Measurements from ENCODE around the gene TLCD1.

TLCD1 gene

GRCh38 chr17:28726226-28726626 is at the start of gene TLCD1:
TLCD1 (minus strand) TSS chr17:28726233; CDS start chr17:28726097, 136 bp downstream.
- no peaks in the 10 kb centered on the region for H3K9me3 Mint-ChIP-seq
- H3K4me3 Mint-ChIP-seq: peak within 1 kb of the TSS; percentile 95
- H3K27me3 Mint-ChIP-seq: no peaks in the 10 kb centered on the region
- peaks cover 25% of the 10 kb centered on the region for H3K36me3 Mint-ChIP-seq
- peak within 1 kb of the TSS; percentile 99 for H3K27ac Mint-ChIP-seq
- peaks cover 48% of the 10 kb centered on the region for H3K4me1 Mint-ChIP-seq

GRCh38 chr17:28774206-28774605 is 48.2 kb upstream of the TLCD1 start:
- Mint-ChIP-seq H3K4me3 (no peak overlapping the region), H3K27ac (no peak overlapping the region), H3K27me3 (no peaks in the 10 kb centered on the region), H3K9me3 (no peaks in the 10 kb centered on the region), H3K4me1 (peaks cover 36% of the 10 kb centered on the region), H3K36me3 (peaks cover 3% of the 10 kb centered on the region)

- H3K4me3 Mint-ChIP-seq: no peak overlapping the region
- no peak overlapping the region for H3K27ac Mint-ChIP-seq
- no peaks in the 10 kb centered on the region for H3K27me3 Mint-ChIP-seq
- H3K9me3 Mint-ChIP-seq: no peaks in the 10 kb centered on the region
- no peaks in the 10 kb centered on the region for H3K36me3 Mint-ChIP-seq
- peaks cover 31% of the 10 kb centered on the region for H3K4me1 Mint-ChIP-seq
These were observed 47.7 kb upstream of the TLCD1 start for GRCh38 chr17:28773736-28774135.

GRCh38 chr17:28765038-28765437 is 39.0 kb upstream of the TLCD1 start:
- H3K4me3 Mint-ChIP-seq: no peak overlapping the region
- H3K36me3 Mint-ChIP-seq: peaks cover 2% of the 10 kb centered on the region
- peak overlapping the region; percentile 37 for H3K27ac Mint-ChIP-seq
- H3K27me3 Mint-ChIP-seq: no peaks in the 10 kb centered on the region
- H3K4me1 Mint-ChIP-seq: peaks cover 14% of the 10 kb centered on the region
- H3K9me3 Mint-ChIP-seq: no peaks in the 10 kb centered on the region

GRCh38 chr17:28763804-28764266 is 37.8 kb upstream of the TLCD1 start:
- no peaks in the 10 kb centered on the region for H3K27me3 Mint-ChIP-seq
- H3K4me3 Mint-ChIP-seq: no peak overlapping the region
- peaks cover 7% of the 10 kb centered on the region for H3K4me1 Mint-ChIP-seq
- H3K27ac Mint-ChIP-seq: peak overlapping the region; percentile 86
- H3K9me3 Mint-ChIP-seq: no peaks in the 10 kb centered on the region
- peaks cover 7% of the 10 kb centered on the region for H3K36me3 Mint-ChIP-seq

GRCh38 chr17:28763137-28763799 is 37.2 kb upstream of the TLCD1 start:
- H3K36me3 Mint-ChIP-seq: peaks cover 7% of the 10 kb centered on the region
- H3K4me1 Mint-ChIP-seq: peaks cover 7% of the 10 kb centered on the region
- H3K27me3 Mint-ChIP-seq: no peaks in the 10 kb centered on the region
- peak overlapping the region; percentile 55 for H3K27ac Mint-ChIP-seq
- H3K9me3 Mint-ChIP-seq: no peaks in the 10 kb centered on the region
- no peak overlapping the region for H3K4me3 Mint-ChIP-seq

- Mint-ChIP-seq H3K9me3 (no peaks in the 10 kb centered on the region), H3K36me3 (peaks cover 15% of the 10 kb centered on the region), H3K4me3 (no peak overlapping the region), H3K27me3 (no peaks in the 10 kb centered on the region), H3K4me1 (peaks cover 7% of the 10 kb centered on the region), H3K27ac (no peak overlapping the region)
These were observed 34.8 kb upstream of the TLCD1 start for GRCh38 chr17:28760601-28761562.

GRCh38 chr17:28759256-28759865 is 33.3 kb upstream of the TLCD1 start:
- H3K36me3 Mint-ChIP-seq: peaks cover 15% of the 10 kb centered on the region
- peaks cover 7% of the 10 kb centered on the region for H3K4me1 Mint-ChIP-seq
- H3K4me3 Mint-ChIP-seq: no peak overlapping the region
- no peaks in the 10 kb centered on the region for H3K27me3 Mint-ChIP-seq
- H3K9me3 Mint-ChIP-seq: no peaks in the 10 kb centered on the region
- H3K27ac Mint-ChIP-seq: no peak overlapping the region

GRCh38 chr17:28758411-28759121 is 32.5 kb upstream of the TLCD1 start:
- Mint-ChIP-seq H3K4me3 (no peak overlapping the region), H3K9me3 (no peaks in the 10 kb centered on the region), H3K36me3 (peaks cover 13% of the 10 kb centered on the region), H3K4me1 (peaks cover 4% of the 10 kb centered on the region), H3K27ac (peak overlapping the region; percentile 65), H3K27me3 (no peaks in the 10 kb centered on the region)

GRCh38 chr17:28756049-28756804 is 30.2 kb upstream of the TLCD1 start:
- H3K9me3 Mint-ChIP-seq: no peaks in the 10 kb centered on the region
- no peak overlapping the region for H3K4me3 Mint-ChIP-seq
- H3K27me3 Mint-ChIP-seq: no peaks in the 10 kb centered on the region
- H3K4me1 Mint-ChIP-seq: no peaks in the 10 kb centered on the region
- H3K36me3 Mint-ChIP-seq: peaks cover 13% of the 10 kb centered on the region
- peak overlapping the region; percentile 68 for H3K27ac Mint-ChIP-seq

GRCh38 chr17:28755486-28755885 is 29.5 kb upstream of the TLCD1 start:
- Mint-ChIP-seq H3K4me1 (no peaks in the 10 kb centered on the region), H3K36me3 (peaks cover 13% of the 10 kb centered on the region), H3K9me3 (no peaks in the 10 kb centered on the region), H3K4me3 (no peak overlapping the region), H3K27me3 (no peaks in the 10 kb centered on the region), H3K27ac (peak overlapping the region; percentile 59)

- no peaks in the 10 kb centered on the region for H3K27me3 Mint-ChIP-seq
- H3K27ac Mint-ChIP-seq: no peak overlapping the region
- H3K36me3 Mint-ChIP-seq: peaks cover 4% of the 10 kb centered on the region
- peaks cover 11% of the 10 kb centered on the region for H3K4me1 Mint-ChIP-seq
- no peak overlapping the region for H3K4me3 Mint-ChIP-seq
- H3K9me3 Mint-ChIP-seq: no peaks in the 10 kb centered on the region
These were observed 25.8 kb upstream of the TLCD1 start for GRCh38 chr17:28751600-28752366.

- Mint-ChIP-seq H3K27ac (no peak overlapping the region), H3K27me3 (no peaks in the 10 kb centered on the region), H3K9me3 (no peaks in the 10 kb centered on the region), H3K4me1 (peaks cover 17% of the 10 kb centered on the region), H3K36me3 (peaks cover 2% of the 10 kb centered on the region), H3K4me3 (peak overlapping the region; percentile 42)
These were observed 24.4 kb upstream of the TLCD1 start for GRCh38 chr17:28750178-28751047.
